HepG2 (cell line): ENCODE results near the gene TMEM217. TPM values are rescaled to one million over a fixed set of nuclear protein-coding genes. Genes with fewer than 3 reads are reported as not detected.
A peak's percentile ranks its signal among the peaks of the same experiment; 100 is the strongest.

ENCODE experiments used
- ATAC-seq: fragments of 200-7000 bp; cut with Tn5 transposase; 3 replicates; pipeline ENCODE4 v1.9.1; 2020; ENCODE audit warnings: mild to moderate bottlenecking, moderate library complexity
- BruUV-seq: library from RNA; stranded (reverse); fragments of 400-500 nt; replicated peaks from 2 replicates; lab custom pipeline; 2021; lab: Mats Ljungman, UMichigan
- CTCF ChIA-PET: fragments of 300-600 bp; formaldehyde crosslinking; extraction: SDS; loops from one replicate; lab custom pipeline; 2021; ENCODE audit warnings: low total read pairs, inconsistent platforms, low intra/inter-chr PET ratio; lab: Yijun Ruan, JAX
- POLR2A ChIA-PET: fragments of 350-600 bp; sonication (Branson Sonifier 250); formaldehyde crosslinking; loops from one replicate; lab custom pipeline; 2020; ENCODE audit warnings: antibody characterized with exemption, inconsistent platforms; lab: Yijun Ruan, JAX
- DNase-seq: peaks from one replicate; pipeline ENCODE4 v3.0.0-alpha.2; 2015; ENCODE audit warnings: low spot score
- FAIRE-seq: peaks from 3 replicates; lab custom pipeline; 2011; peaks lifted over from hg19 to GRCh38; lab: Jason Lieb, UNC
- H2AFZ ChIP-seq: one replicate; pipeline ENCODE4 v1.6.1; 2011; ENCODE audit warnings: low read length, inconsistent platforms
- H3K27ac ChIP-seq: fragments of 300-600 bp; 3 replicates; pipeline ENCODE4 v1.8.0; 2011; ENCODE audit warnings: mixed run types, mild to moderate bottlenecking, mixed read lengths, low read length, inconsistent platforms; ENCODE audit not compliant: insufficient read depth; ENCODE audit errors: extremely low read length
- H3K27me3 ChIP-seq, 2 experiments: fragments of 200-600 bp in 1 of 2; 2 replicates in 1 of 2; 3 replicates in 1 of 2; pipeline versions ENCODE4 v1.6.0 to v1.8.0; 2011; ENCODE audit warnings: low read length in 2 of 2, mild to moderate bottlenecking in 2 of 2, moderate library complexity in 2 of 2, inconsistent platforms in 1 of 2; ENCODE audit not compliant: insufficient read depth in 2 of 2, control insufficient read depth in 1 of 2
- H3K36me3 ChIP-seq, 2 experiments: fragments of 200-600 bp in 1 of 2; replicated peaks in 1 of 2; 2 replicates in 1 of 2; 3 replicates in 1 of 2; pipeline versions ENCODE4 v1.5.1 to v1.8.0; 2011; ENCODE audit warnings: low read length in 2 of 2, inconsistent platforms in 1 of 2; ENCODE audit not compliant: insufficient read depth in 2 of 2, control insufficient read depth in 1 of 2
- H3K4me1 ChIP-seq: 2 replicates; pipeline ENCODE4 v1.5.1; 2012; ENCODE audit warnings: low read length, inconsistent platforms; ENCODE audit not compliant: insufficient read depth
- H3K4me2 ChIP-seq: 2 replicates; pipeline ENCODE4 v1.6.0; 2011; ENCODE audit warnings: low read depth, low read length, inconsistent platforms
- H3K4me3 ChIP-seq, 3 experiments: fragments of 200-600 bp in 1 of 3; sonication (generic), shearing (Covaris generic) in 1 of 3; replicated peaks in 1 of 3; 2 replicates each; pipeline ENCODE4 v1.5.1; 2011 to 2016; ENCODE audit warnings: low read length in 3 of 3, inconsistent platforms in 2 of 3, low read depth in 2 of 3, mild to moderate bottlenecking in 2 of 3, control low read depth in 1 of 3, mixed read lengths in 1 of 3; ENCODE audit not compliant: insufficient read depth in 1 of 3
- H3K79me2 ChIP-seq: one replicate; pipeline ENCODE4 v1.6.1; 2011; ENCODE audit warnings: low read length, inconsistent platforms; ENCODE audit not compliant: insufficient read depth
- H3K9ac ChIP-seq: 2 replicates; pipeline ENCODE4 v1.6.0; 2011; ENCODE audit warnings: mild to moderate bottlenecking, low read depth, low read length, inconsistent platforms; ENCODE audit not compliant: insufficient read depth
- H3K9me3 ChIP-seq: 2 replicates; pipeline ENCODE4 v1.5.1; 2012; ENCODE audit warnings: mild to moderate bottlenecking, low read length
- H4K20me1 ChIP-seq: 2 replicates; pipeline ENCODE4 v1.6.0; 2011; ENCODE audit warnings: inconsistent platforms, mild to moderate bottlenecking, low read length, moderate library complexity; ENCODE audit not compliant: insufficient read depth
- NONO ChIP-seq, 2 experiments: fragments of 450-650 bp in 1 of 2; sonication (generic) in 1 of 2; formaldehyde crosslinking in 1 of 2; IDR thresholded peaks in 1 of 2; conservative IDR thresholded peaks in 1 of 2; 2 replicates each; pipeline versions ENCODE4 v1.6.1 to v1.8.0; 2017 to 2022; ENCODE audit warnings: mild to moderate bottlenecking in 1 of 2, missing genetic modification reagents in 1 of 2, moderate library complexity in 1 of 2
- TAF1 ChIP-seq: sonication (generic); formaldehyde crosslinking; IDR thresholded peaks from 2 replicates; pipeline ENCODE4 v1.4.0; 2020; ENCODE audit warnings: missing genetic modification reagents
- ZNF12 ChIP-seq: sonication (generic); formaldehyde crosslinking; IDR thresholded peaks from 2 replicates; pipeline ENCODE4 v1.5.0; 2020; ENCODE audit warnings: missing genetic modification reagents
- ZNF143 ChIP-seq: sonication (generic); formaldehyde crosslinking; IDR thresholded peaks from 2 replicates; pipeline ENCODE4 v1.4.0; 2020; ENCODE audit warnings: missing genetic modification reagents
- ZNF713 ChIP-seq: sonication (generic); formaldehyde crosslinking; IDR thresholded peaks from 2 replicates; pipeline ENCODE4 v1.4.0; 2020; ENCODE audit warnings: mild to moderate bottlenecking, missing genetic modification reagents
- ZNF781 ChIP-seq: sonication (generic); formaldehyde crosslinking; IDR thresholded peaks from 2 replicates; pipeline ENCODE4 v1.5.1; 2020; ENCODE audit warnings: borderline replicate concordance, mild to moderate bottlenecking, missing genetic modification reagents; ENCODE audit errors: not compliant biosample characterization
- WGBS: methylation state at CpG from one replicate; pipeline ENCODE4 v1.1.6; 2017; ENCODE audit warnings: low lambda C conversion rate; 5-methylcytosine and 5-hydroxymethylcytosine counted together
- in situ Hi-C: cut with HindIII; loops from 2 replicates; pipeline ENCODE4 v1.10.0; 2017; ENCODE audit warnings: low pct_unique_long_range_greater_than_20kb; ENCODE audit not compliant: extremely low pct_ligation_motif_present
- intact Hi-C: fragments of 100-400 bp; cut with micrococcal nuclease; formaldehyde crosslinking; loops from one replicate; pipeline ENCODE4 v1.10.0; 2022; ENCODE audit not compliant: unreplicated experiment
- polyA plus RNA-seq, 8 experiments: library from polyadenylated mRNA; depleted of rRNA in 3 of 8; stranded (reverse) in 7 of 8; unstranded in 1 of 8; fragments of >200 nt; fragmentation: Illumina TruSeq in 4 of 8; extraction: Trizol in 4 of 8; gene quantifications; 2 replicates each; pipeline versions ENCODE4 v1.2.1 to v1.2.3, GENCODE V29; 2011 to 2016; ENCODE audit warnings: low read depth in 4 of 8, missing spikeins in 1 of 8, mixed read lengths in 1 of 8; ENCODE audit not compliant: insufficient read depth in 1 of 8
- total RNA-seq, 5 experiments: library from RNA; depleted of rRNA; stranded (reverse); fragments of >200 nt; fragmentation: Illumina TruSeq; extraction: Trizol; gene quantifications; 2 replicates each; pipeline ENCODE4 v1.2.3, GENCODE V29; 2016; ENCODE audit warnings: low read depth in 1 of 5
- TF ChIP-seq, protein P1 (sequence below): sonication (generic); formaldehyde crosslinking; IDR thresholded peaks from 2 replicates; pipeline ENCODE4 v1.5.0; 2020; ENCODE audit warnings: missing genetic modification reagents
- TF ChIP-seq, protein P2 (sequence below): sonication (generic); formaldehyde crosslinking; conservative IDR thresholded peaks from 2 replicates; pipeline ENCODE4 v1.8.1; 2023; ENCODE audit warnings: missing genetic modification reagents
- TF ChIP-seq, protein P3 (sequence below): fragments of 450-650 bp; IDR thresholded peaks from 2 replicates; pipeline ENCODE4 v1.6.1; 2017; ENCODE audit warnings: mild to moderate bottlenecking

TMEM217 gene
- total and polyA plus RNA-seq, 2 of the 13 experiments (the other 11 are each of a cell fraction or from before 2014, with no cell fraction given) = 2.3 to 3.4 TPM

DNA sequence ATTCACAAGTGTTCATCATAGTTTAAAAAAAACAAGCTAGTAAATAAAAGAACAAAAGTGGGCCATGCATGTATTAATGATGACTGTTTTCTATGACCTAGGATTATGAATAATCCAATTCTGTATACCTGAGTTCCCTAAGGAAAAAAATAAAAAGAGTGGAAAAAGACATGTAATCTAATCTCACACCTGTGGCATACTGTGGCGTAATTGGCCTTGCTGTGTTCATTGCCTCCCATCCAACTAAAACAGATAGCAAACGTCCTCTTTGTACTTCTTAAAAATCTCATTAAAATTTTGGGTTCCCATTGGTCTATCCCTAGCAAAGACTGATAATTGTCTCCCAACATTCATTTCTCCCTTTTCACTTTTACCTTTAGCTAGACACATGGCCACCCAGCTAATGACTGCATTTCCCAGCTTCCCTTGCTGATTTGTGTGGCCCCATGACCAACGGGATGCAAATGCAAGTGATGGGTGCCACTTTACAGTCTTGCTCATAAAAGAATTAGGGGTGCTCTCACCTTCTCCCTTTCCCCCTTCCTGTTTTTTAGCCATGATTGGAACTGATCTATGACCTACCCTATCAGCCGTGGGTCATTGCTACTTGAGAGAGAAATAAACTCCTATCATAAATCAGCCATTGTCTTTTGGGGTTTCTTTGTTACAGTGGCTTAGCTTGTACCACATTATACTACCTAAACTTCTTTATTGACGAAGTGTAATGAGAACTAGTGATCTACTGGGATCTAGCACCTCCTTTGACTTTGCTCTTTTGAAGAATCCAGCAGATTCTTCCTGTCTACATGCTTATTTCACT is 32.4 kb downstream of the TMEM217 start:
- H3K4me1 ChIP-seq = peaks cover 32% of the 10 kb centered on the region
- no peaks in the 10 kb centered on the region for H3K79me2 ChIP-seq
- no peaks in the 10 kb centered on the region for H3K9me3 ChIP-seq
- CTCF ChIA-PET = no interaction called here
- no peaks in the 10 kb centered on the region; a peak in 1 of 5 replicates for H3K27me3 ChIP-seq
- H3K27ac ChIP-seq = no peak overlapping the region
- H3K9ac ChIP-seq = no peak overlapping the region
- H3K4me2 ChIP-seq = no peak overlapping the region
- WGBS = 23% methylated on average over 5 of the region's 5 CpGs
- POLR2A ChIA-PET = interaction anchor here (1.3 to 1.6 kb wide), 2 partner anchors 17 to 32 kb away, joined by 3 read pairs; partner anchors contain the start of genes TBC1D22B and TMEM217
- no TSS peak for BruUV-seq
- ATAC-seq = no peak
- no peaks in the 10 kb centered on the region for H3K36me3 ChIP-seq
- no peak for TF ChIP-seq ZNF713 (CRISPR knock-in tag)
- 0 out of 2 replicates have a peak, but pooled peaks have one; percentile 33 for TF ChIP-seq ZNF143 (CRISPR knock-in tag)
- TF ChIP-seq ZNF12 (CRISPR knock-in tag) = peak; percentile 65; the same call in 1 of the 2 replicates
- TF ChIP-seq, all 625 proteins: peak for 2
- Histone ChIP-seq H2AFZ (no peak overlapping the region), H3K4me3 (no peak overlapping the region), H4K20me1 (no peaks in the 10 kb centered on the region)
- intact Hi-C loops = no loop called here
- DNase-seq (no peak), FAIRE-seq (no peak)
- in situ Hi-C loops = no loop called here

DNA sequence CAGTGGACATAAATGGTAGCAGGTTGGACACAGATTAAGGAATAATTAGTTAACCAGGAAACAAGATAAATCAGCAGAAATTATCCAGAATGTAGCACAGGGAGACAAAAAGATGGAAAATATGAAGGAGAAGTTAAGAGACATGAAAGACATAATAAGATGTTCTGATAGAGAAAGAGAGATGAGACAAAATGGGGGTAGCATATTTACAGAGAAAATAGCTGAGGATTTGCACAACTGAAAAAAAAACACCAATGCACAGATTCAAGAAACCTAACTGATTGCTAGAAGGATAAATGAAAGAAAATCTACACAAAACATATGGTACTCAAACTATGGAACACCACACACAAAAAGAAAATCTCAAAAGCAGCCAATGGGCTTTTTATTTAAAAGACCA is 35.0 kb downstream of the TMEM217 start:
- ChIA-PET POLR2A (interaction anchor here (0.8 to 2.4 kb wide), 7 partner anchors 13 to 39 kb away, joined by 3 to 17 read pairs (median 4); partner anchors contain the start of genes TBC1D22B and TMEM217), CTCF (no interaction called here)
- H3K4me3 ChIP-seq = peak overlapping the region; percentile 57 to 80 (median 63); a peak in 5 of 6 replicates
- DNase-seq (no peak), ATAC-seq (no peak), FAIRE-seq (no peak)
- no peaks in the 10 kb centered on the region for H3K36me3 ChIP-seq
- H3K4me2 ChIP-seq = peak overlapping the region; percentile 93
- in situ Hi-C loops = no loop called here
- no peaks in the 10 kb centered on the region; a peak in 1 of 5 replicates for H3K27me3 ChIP-seq
- intact Hi-C loops = loop anchor here (1.0 kb wide), 1 partner anchor 34 kb away; the partner anchor contains the start of gene TBC1D22B
- no peak overlapping the region for H3K9ac ChIP-seq
- no peaks in the 10 kb centered on the region for H3K9me3 ChIP-seq
- H4K20me1 ChIP-seq = no peaks in the 10 kb centered on the region
- no peak overlapping the region for H3K27ac ChIP-seq
- peak overlapping the region; percentile 0 for H2AFZ ChIP-seq
- H3K79me2 ChIP-seq = no peaks in the 10 kb centered on the region
- BruUV-seq = no TSS peak
- peaks cover 20% of the 10 kb centered on the region for H3K4me1 ChIP-seq
- TF ChIP-seq NONO (IDR thresholded peaks at IDR 0.05) (no peak), NONO (CRISPR knock-in tag; conservative IDR thresholded peaks at IDR 0.05) (0 out of 2 replicates have a peak, but pooled peaks have one; percentile 12), ZNF781 (no peak), TAF1 (CRISPR knock-in tag) (no peak)
- TF ChIP-seq, protein P1, sequence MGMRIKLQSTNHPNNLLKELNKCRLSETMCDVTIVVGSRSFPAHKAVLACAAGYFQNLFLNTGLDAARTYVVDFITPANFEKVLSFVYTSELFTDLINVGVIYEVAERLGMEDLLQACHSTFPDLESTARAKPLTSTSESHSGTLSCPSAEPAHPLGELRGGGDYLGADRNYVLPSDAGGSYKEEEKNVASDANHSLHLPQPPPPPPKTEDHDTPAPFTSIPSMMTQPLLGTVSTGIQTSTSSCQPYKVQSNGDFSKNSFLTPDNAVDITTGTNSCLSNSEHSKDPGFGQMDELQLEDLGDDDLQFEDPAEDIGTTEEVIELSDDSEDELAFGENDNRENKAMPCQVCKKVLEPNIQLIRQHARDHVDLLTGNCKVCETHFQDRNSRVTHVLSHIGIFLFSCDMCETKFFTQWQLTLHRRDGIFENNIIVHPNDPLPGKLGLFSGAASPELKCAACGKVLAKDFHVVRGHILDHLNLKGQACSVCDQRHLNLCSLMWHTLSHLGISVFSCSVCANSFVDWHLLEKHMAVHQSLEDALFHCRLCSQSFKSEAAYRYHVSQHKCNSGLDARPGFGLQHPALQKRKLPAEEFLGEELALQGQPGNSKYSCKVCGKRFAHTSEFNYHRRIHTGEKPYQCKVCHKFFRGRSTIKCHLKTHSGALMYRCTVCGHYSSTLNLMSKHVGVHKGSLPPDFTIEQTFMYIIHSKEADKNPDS = no peak
- TF ChIP-seq, protein P2, sequence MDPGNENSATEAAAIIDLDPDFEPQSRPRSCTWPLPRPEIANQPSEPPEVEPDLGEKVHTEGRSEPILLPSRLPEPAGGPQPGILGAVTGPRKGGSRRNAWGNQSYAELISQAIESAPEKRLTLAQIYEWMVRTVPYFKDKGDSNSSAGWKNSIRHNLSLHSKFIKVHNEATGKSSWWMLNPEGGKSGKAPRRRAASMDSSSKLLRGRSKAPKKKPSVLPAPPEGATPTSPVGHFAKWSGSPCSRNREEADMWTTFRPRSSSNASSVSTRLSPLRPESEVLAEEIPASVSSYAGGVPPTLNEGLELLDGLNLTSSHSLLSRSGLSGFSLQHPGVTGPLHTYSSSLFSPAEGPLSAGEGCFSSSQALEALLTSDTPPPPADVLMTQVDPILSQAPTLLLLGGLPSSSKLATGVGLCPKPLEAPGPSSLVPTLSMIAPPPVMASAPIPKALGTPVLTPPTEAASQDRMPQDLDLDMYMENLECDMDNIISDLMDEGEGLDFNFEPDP (CRISPR knock-in tag) = no peak
- TF ChIP-seq, protein P3, sequence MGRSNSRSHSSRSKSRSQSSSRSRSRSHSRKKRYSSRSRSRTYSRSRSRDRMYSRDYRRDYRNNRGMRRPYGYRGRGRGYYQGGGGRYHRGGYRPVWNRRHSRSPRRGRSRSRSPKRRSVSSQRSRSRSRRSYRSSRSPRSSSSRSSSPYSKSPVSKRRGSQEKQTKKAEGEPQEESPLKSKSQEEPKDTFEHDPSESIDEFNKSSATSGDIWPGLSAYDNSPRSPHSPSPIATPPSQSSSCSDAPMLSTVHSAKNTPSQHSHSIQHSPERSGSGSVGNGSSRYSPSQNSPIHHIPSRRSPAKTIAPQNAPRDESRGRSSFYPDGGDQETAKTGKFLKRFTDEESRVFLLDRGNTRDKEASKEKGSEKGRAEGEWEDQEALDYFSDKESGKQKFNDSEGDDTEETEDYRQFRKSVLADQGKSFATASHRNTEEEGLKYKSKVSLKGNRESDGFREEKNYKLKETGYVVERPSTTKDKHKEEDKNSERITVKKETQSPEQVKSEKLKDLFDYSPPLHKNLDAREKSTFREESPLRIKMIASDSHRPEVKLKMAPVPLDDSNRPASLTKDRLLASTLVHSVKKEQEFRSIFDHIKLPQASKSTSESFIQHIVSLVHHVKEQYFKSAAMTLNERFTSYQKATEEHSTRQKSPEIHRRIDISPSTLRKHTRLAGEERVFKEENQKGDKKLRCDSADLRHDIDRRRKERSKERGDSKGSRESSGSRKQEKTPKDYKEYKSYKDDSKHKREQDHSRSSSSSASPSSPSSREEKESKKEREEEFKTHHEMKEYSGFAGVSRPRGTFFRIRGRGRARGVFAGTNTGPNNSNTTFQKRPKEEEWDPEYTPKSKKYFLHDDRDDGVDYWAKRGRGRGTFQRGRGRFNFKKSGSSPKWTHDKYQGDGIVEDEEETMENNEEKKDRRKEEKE = no peak
